Measurements from ENCODE around the gene ENPP1. TPM values are rescaled to one million over a fixed set of nuclear protein-coding genes. Genes with fewer than 3 reads are reported as not detected.

The ENPP1 gene
- total and polyA plus RNA-seq, 8 donors, result 1.6 to 2.5 (median 2.0) TPM

GRCh38 chr6:131832363-131832762, 24.5 kb downstream of the ENPP1 start:
- no peak for TF ChIP-seq CTCF (IDR thresholded peaks at IDR 0.05)
- H3K27ac ChIP-seq, result no peak overlapping the region
- no peaks in the 10 kb centered on the region for H3K9me3 ChIP-seq
- no peaks in the 10 kb centered on the region for H3K36me3 ChIP-seq
- H3K4me1 ChIP-seq, result no peaks in the 10 kb centered on the region
- H3K27me3 ChIP-seq, result no peaks in the 10 kb centered on the region
- intact Hi-C loops (cut with DNase I), result no loop called here
- ATAC-seq (no peak), DNase-seq (no peak)
- H3K4me3 ChIP-seq, result no peak overlapping the region

GRCh38 chr6:131838051-131838450, 30.2 kb downstream of the ENPP1 start:
- intact Hi-C loops (cut with DNase I), result no loop called here
- no peak for DNase-seq
- Histone ChIP-seq H3K36me3 (no peaks in the 10 kb centered on the region), H3K27ac (no peak overlapping the region), H3K9me3 (no peaks in the 10 kb centered on the region), H3K4me3 (no peak overlapping the region), H3K27me3 (no peaks in the 10 kb centered on the region), H3K4me1 (no peaks in the 10 kb centered on the region)
- no peak for TF ChIP-seq CTCF (IDR thresholded peaks at IDR 0.05)
- no peak for ATAC-seq

GRCh38 chr6:131839388-131839787, 31.6 kb downstream of the ENPP1 start:
- Histone ChIP-seq H3K36me3 (no peaks in the 10 kb centered on the region), H3K4me1 (no peaks in the 10 kb centered on the region), H3K9me3 (no peaks in the 10 kb centered on the region), H3K27me3 (no peaks in the 10 kb centered on the region), H3K27ac (no peak overlapping the region), H3K4me3 (no peak overlapping the region)
- no peak for TF ChIP-seq CTCF (IDR thresholded peaks at IDR 0.05)
- no peak for ATAC-seq
- intact Hi-C loops (cut with DNase I), result no loop called here
- DNase-seq, result no peak

- no peak for TF ChIP-seq CTCF (IDR thresholded peaks at IDR 0.05)
- no peak for ATAC-seq
- intact Hi-C loops (cut with DNase I), result no loop called here
These were observed 32.6 kb downstream of the ENPP1 start for GRCh38 chr6:131840441-131840840.

GRCh38 chr6:131840936-131841583, 33.2 kb downstream of the ENPP1 start:
- DNase-seq (no peak), ATAC-seq (no peak)
- no peaks in the 10 kb centered on the region for H3K27me3 ChIP-seq
- intact Hi-C loops (cut with DNase I), result no loop called here
- H3K36me3 ChIP-seq, result no peaks in the 10 kb centered on the region
- H3K4me1 ChIP-seq, result no peaks in the 10 kb centered on the region
- H3K27ac ChIP-seq, result no peak overlapping the region
- no peaks in the 10 kb centered on the region for H3K9me3 ChIP-seq
- H3K4me3 ChIP-seq, result no peak overlapping the region
- no peak for TF ChIP-seq CTCF (IDR thresholded peaks at IDR 0.05)

More at GRCh38 chr6:131840441-131840840, 32.6 kb downstream of the ENPP1 start:
- Histone ChIP-seq H3K9me3 (no peaks in the 10 kb centered on the region), H3K27ac (no peak overlapping the region), H3K4me1 (no peaks in the 10 kb centered on the region), H3K27me3 (no peaks in the 10 kb centered on the region), H3K4me3 (no peak overlapping the region), H3K36me3 (no peaks in the 10 kb centered on the region)
- no peak for DNase-seq
